Loucy (cell line): ENCODE data around the gene ZNF593.
A peak's percentile ranks its signal among the peaks of the same experiment; 100 is the strongest.

Source experiments
- H2AFZ ChIP-seq: fragments of 200-600 bp; sonication (generic); 2 replicates; pipeline ENCODE4 v1.6.0; 2016; ENCODE audit warnings: antibody characterized with exemption, mild to moderate bottlenecking, low read length, moderate library complexity
- H3F3A ChIP-seq: fragments of 200-600 bp; 2 replicates; pipeline ENCODE4 v1.6.0; 2016; ENCODE audit warnings: antibody characterized with exemption, low read depth, mild to moderate bottlenecking
- H3K27me3 ChIP-seq: fragments of 200-600 bp; sonication (generic); 2 replicates; pipeline ENCODE4 v1.6.1; 2014; ENCODE audit warnings: low read length, mild to moderate bottlenecking; ENCODE audit not compliant: insufficient read depth, poor library complexity, severe bottlenecking
- H3K36me3 ChIP-seq: fragments of 200-600 bp; sonication (generic); 2 replicates; pipeline ENCODE4 v1.6.1; 2016; ENCODE audit warnings: low read length; ENCODE audit not compliant: insufficient read depth
- H3K4me1 ChIP-seq: fragments of 200-600 bp; sonication (generic); 2 replicates; pipeline ENCODE4 v1.5.1; 2014; ENCODE audit warnings: low read length, mild to moderate bottlenecking; ENCODE audit not compliant: insufficient read depth, poor library complexity, severe bottlenecking
- H3K4me2 ChIP-seq: fragments of 200-600 bp; sonication (generic); 2 replicates; pipeline ENCODE4 v1.6.0; 2014; ENCODE audit warnings: antibody characterized with exemption, low read length, low read depth, mild to moderate bottlenecking; ENCODE audit not compliant: poor library complexity, severe bottlenecking
- H3K4me3 ChIP-seq: fragments of 200-600 bp; sonication (generic); 2 replicates; pipeline ENCODE4 v1.5.1; 2014; ENCODE audit warnings: low read length, mild to moderate bottlenecking, mixed read lengths; ENCODE audit not compliant: poor library complexity, severe bottlenecking
- H3K79me2 ChIP-seq: fragments of 200-600 bp; sonication (generic); 2 replicates; pipeline ENCODE4 v1.6.1; 2014; ENCODE audit warnings: low read length; ENCODE audit not compliant: insufficient read depth
- H3K9ac ChIP-seq: fragments of 200-600 bp; sonication (generic); 2 replicates; pipeline ENCODE4 v1.6.0; 2014; ENCODE audit warnings: mild to moderate bottlenecking, low read depth, low read length, moderate library complexity; ENCODE audit not compliant: poor library complexity, severe bottlenecking
- H3K9me2 ChIP-seq: fragments of 200-600 bp; sonication (generic); replicated peaks from 2 replicates; pipeline ENCODE4 v1.6.1; 2016; ENCODE audit warnings: low read depth, low read length, mixed read lengths
- H3K9me3 ChIP-seq: fragments of 200-600 bp; sonication (generic); 2 replicates; pipeline ENCODE4 v1.6.1; 2014; ENCODE audit warnings: mild to moderate bottlenecking, antibody characterized with exemption, low read length, low read depth; ENCODE audit not compliant: insufficient read depth
- H4K20me1 ChIP-seq: fragments of 200-600 bp; sonication (generic); 2 replicates; pipeline ENCODE4 v1.6.0; 2014; ENCODE audit warnings: antibody characterized with exemption, low read length, mild to moderate bottlenecking; ENCODE audit not compliant: insufficient read depth, poor library complexity, severe bottlenecking
- EZH2phosphoT487 ChIP-seq: fragments of 200-600 bp; IDR thresholded peaks from 2 replicates; pipeline ENCODE4 v1.6.1; 2018; ENCODE audit warnings: antibody characterized with exemption, mild to moderate bottlenecking, moderate library complexity, borderline replicate concordance
- TF ChIP-seq, protein P1 (sequence below): fragments of 200-600 bp; sonication (generic); conservative IDR thresholded peaks from 2 replicates; pipeline ENCODE4 v1.5.1; 2014; ENCODE audit warnings: mild to moderate bottlenecking, antibody characterized with exemption, low read length

The ZNF593 gene

DNA sequence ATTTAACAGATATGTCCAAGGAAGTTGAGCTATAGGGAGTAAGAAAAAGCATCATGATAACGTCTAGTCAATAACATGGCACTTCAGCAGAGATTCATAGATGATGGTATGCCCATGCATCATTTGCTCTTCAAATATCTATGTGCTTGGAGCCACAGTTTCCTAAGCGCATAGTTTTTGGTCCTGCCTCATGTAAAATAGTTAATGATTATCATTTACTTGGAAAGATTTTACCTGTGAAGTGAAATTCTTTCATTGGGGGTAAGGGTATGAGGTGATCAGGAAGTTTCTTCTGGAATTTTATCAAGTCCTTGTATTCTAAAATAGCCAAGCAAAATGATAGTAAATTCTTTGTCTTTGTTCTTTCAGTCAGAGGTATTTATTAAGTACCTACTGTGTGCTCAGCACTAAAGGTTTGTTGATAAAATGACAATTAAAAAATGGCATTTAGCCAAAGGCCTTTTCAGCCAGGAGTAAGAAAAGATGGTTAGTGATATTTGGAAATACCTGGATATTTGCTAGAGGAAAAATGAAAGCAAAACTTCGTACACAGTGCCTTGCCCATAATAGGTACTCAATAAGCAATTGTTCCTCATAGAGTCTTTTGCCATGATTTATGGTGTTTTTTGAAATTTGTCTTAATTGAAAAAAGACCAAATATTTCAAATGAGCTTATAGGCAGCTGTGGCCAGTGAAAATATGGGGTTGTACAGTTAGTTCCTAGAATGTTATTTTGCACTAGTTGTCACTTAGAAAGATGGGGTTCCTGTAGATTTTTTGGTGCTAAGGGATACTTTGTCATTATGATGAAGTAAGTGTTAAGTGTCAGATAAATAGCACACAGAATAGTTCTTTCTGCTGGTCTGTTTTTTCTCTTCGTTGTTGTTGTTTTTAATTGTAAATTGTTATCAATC, 45.0 kb upstream of the ZNF593 start:
- peaks cover 37% of the 10 kb centered on the region for H3F3A ChIP-seq
- peaks cover 9% of the 10 kb centered on the region; the same call in 1 of the 2 replicates for H3K36me3 ChIP-seq
- peaks cover 55% of the 10 kb centered on the region for H3K79me2 ChIP-seq
- TF ChIP-seq, protein P1, sequence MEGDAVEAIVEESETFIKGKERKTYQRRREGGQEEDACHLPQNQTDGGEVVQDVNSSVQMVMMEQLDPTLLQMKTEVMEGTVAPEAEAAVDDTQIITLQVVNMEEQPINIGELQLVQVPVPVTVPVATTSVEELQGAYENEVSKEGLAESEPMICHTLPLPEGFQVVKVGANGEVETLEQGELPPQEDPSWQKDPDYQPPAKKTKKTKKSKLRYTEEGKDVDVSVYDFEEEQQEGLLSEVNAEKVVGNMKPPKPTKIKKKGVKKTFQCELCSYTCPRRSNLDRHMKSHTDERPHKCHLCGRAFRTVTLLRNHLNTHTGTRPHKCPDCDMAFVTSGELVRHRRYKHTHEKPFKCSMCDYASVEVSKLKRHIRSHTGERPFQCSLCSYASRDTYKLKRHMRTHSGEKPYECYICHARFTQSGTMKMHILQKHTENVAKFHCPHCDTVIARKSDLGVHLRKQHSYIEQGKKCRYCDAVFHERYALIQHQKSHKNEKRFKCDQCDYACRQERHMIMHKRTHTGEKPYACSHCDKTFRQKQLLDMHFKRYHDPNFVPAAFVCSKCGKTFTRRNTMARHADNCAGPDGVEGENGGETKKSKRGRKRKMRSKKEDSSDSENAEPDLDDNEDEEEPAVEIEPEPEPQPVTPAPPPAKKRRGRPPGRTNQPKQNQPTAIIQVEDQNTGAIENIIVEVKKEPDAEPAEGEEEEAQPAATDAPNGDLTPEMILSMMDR, result no peak
- TF ChIP-seq EZH2phosphoT487, result no peak
- no peak overlapping the region for H2AFZ ChIP-seq
- no peaks in the 10 kb centered on the region for H4K20me1 ChIP-seq
- H3K4me2 ChIP-seq, result peak overlapping the region; percentile 99
- H3K9ac ChIP-seq, result peak overlapping the region; percentile 96
- H3K4me1 ChIP-seq, result peaks cover 86% of the 10 kb centered on the region
- H3K4me3 ChIP-seq, result peak overlapping the region; percentile 80
- H3K27me3 ChIP-seq, result no peaks in the 10 kb centered on the region
- H3K9me2 ChIP-seq, result no peaks in the 10 kb centered on the region
- no peaks in the 10 kb centered on the region for H3K9me3 ChIP-seq

DNA sequence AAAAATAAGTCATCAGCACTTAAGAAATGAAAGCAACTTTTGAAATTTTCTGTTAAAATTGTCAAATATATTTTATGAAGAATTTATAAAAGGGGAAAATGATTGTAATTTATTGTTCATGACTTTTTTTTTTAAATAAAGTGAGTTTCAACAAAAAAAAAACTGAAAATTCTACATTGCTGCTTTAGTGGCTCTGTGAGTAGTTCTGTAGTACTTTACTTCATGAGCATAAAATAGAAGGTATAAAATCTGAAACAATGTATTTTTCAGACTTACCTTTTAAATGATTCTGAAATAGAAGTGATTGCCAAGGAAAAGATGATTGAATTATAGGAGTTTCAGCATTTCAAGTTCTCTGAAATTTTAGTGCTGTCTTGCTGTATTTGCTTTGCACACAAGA, 44.3 kb upstream of the ZNF593 start:
- TF ChIP-seq, protein P1, result no peak
- no peak for TF ChIP-seq EZH2phosphoT487
- Histone ChIP-seq H3K9me3 (no peaks in the 10 kb centered on the region), H4K20me1 (no peaks in the 10 kb centered on the region), H3K27me3 (no peaks in the 10 kb centered on the region), H3F3A (peaks cover 31% of the 10 kb centered on the region), H3K4me3 (peak overlapping the region; percentile 80), H3K9me2 (no peaks in the 10 kb centered on the region), H3K79me2 (peaks cover 48% of the 10 kb centered on the region), H3K36me3 (peaks cover 9% of the 10 kb centered on the region; the same call in 1 of the 2 replicates), H3K9ac (peak overlapping the region; percentile 96), H3K4me1 (peaks cover 81% of the 10 kb centered on the region), H3K4me2 (peak overlapping the region; percentile 99), H2AFZ (no peak overlapping the region)

DNA sequence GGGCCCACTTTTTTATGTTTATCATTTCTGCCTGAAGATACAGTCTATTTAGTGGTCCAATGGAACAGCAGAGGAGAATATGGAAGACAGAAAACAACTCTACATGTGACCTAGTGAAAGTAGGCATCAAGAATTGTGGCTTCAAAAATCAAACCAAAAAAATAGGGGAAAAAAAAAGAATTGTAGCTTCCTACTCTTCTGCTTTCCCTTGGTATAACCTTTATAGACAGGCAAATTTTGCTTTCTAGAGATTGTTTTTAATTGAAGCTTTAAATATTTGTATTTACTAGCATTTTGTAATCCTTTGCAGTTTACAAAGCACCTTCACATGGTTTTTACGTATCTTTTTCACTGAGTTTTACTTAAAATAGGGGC, 43.8 kb upstream of the ZNF593 start:
- Histone ChIP-seq H3K9me2 (no peaks in the 10 kb centered on the region), H3K4me3 (peak overlapping the region; percentile 80), H4K20me1 (no peaks in the 10 kb centered on the region), H3K9ac (peak overlapping the region; percentile 96), H2AFZ (no peak overlapping the region), H3K4me1 (peaks cover 86% of the 10 kb centered on the region), H3F3A (peaks cover 31% of the 10 kb centered on the region), H3K9me3 (no peaks in the 10 kb centered on the region), H3K36me3 (peaks cover 9% of the 10 kb centered on the region; the same call in 1 of the 2 replicates), H3K27me3 (no peaks in the 10 kb centered on the region), H3K79me2 (peaks cover 48% of the 10 kb centered on the region), H3K4me2 (peak overlapping the region; percentile 99)
- TF ChIP-seq EZH2phosphoT487, result no peak
- TF ChIP-seq, protein P1, result no peak
